22Rv1 (cell line): ENCODE results near the gene CUL2.
"Not testable (repeated sequence)": the region's sequence is repeated elsewhere in the genome, so short reads cannot be mapped to it uniquely, and the experiment has no call there.

Experiments used
- ZFX ChIP-seq: fragments of 450-650 bp; IDR thresholded peaks from 2 replicates; pipeline ENCODE4 v1.6.1; 2017; ENCODE audit warnings: antibody characterized with exemption, borderline replicate concordance
- TF ChIP-seq, protein P1 (sequence below): fragments of 450-650 bp; IDR thresholded peaks from 2 replicates; pipeline ENCODE4 v1.5.1; 2017; ENCODE audit warnings: mild to moderate bottlenecking

DNA sequence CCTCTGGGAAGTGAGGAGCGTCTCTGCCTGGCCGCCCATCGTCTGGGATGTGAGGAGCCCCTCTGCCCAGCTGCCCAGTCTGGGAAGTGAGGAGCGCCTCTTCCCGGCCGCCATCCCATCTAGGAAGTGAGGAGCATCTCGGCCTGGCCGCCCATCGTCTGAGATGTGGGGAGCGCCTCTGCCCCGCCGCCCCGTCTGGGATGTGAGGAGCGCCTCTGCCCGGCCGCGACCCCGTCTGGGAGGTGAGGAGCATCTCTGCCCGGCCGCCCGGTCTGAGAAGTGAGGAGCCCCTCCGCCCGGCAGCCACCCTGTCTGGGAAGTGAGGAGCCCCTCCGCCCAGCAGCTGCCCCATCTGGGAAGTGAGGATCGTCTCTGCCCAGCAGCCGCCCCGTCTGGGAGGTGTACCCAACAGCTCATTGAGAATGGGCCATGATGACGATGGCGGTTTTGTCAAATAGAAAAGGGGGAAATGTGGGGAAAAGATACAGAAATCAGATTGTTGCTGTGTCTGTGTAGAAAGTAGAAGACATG lies 113.7 kb downstream of the CUL2 start:
- TF ChIP-seq, protein P1, sequence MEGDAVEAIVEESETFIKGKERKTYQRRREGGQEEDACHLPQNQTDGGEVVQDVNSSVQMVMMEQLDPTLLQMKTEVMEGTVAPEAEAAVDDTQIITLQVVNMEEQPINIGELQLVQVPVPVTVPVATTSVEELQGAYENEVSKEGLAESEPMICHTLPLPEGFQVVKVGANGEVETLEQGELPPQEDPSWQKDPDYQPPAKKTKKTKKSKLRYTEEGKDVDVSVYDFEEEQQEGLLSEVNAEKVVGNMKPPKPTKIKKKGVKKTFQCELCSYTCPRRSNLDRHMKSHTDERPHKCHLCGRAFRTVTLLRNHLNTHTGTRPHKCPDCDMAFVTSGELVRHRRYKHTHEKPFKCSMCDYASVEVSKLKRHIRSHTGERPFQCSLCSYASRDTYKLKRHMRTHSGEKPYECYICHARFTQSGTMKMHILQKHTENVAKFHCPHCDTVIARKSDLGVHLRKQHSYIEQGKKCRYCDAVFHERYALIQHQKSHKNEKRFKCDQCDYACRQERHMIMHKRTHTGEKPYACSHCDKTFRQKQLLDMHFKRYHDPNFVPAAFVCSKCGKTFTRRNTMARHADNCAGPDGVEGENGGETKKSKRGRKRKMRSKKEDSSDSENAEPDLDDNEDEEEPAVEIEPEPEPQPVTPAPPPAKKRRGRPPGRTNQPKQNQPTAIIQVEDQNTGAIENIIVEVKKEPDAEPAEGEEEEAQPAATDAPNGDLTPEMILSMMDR: not testable (repeated sequence)
- not testable (repeated sequence) for TF ChIP-seq ZFX
